Hepatocyte (in vitro differentiated cells): ENCODE measurements around the gene SLC8A1.

Experiments
- EZH2 ChIP-seq: fragments of 200-600 bp; sonication (generic); IDR thresholded peaks from 2 replicates; pipeline ENCODE4 v1.6.1; 2016; ENCODE audit warnings: antibody characterized with exemption, mild to moderate bottlenecking, borderline replicate concordance
- EZH2phosphoT487 ChIP-seq: fragments of 200-600 bp; sonication (generic); IDR thresholded peaks from one replicate; pipeline ENCODE4 v1.6.1; 2018; ENCODE audit warnings: antibody characterized with exemption, mild to moderate bottlenecking, low read depth, moderate library complexity; ENCODE audit not compliant: unreplicated experiment, severe bottlenecking
- TF ChIP-seq, protein P1 (sequence below): fragments of 200-600 bp; sonication (generic); IDR thresholded peaks from 2 replicates; pipeline ENCODE4 v1.5.1; 2016; ENCODE audit warnings: antibody characterized with exemption, mild to moderate bottlenecking; ENCODE audit not compliant: poor library complexity

DNA sequence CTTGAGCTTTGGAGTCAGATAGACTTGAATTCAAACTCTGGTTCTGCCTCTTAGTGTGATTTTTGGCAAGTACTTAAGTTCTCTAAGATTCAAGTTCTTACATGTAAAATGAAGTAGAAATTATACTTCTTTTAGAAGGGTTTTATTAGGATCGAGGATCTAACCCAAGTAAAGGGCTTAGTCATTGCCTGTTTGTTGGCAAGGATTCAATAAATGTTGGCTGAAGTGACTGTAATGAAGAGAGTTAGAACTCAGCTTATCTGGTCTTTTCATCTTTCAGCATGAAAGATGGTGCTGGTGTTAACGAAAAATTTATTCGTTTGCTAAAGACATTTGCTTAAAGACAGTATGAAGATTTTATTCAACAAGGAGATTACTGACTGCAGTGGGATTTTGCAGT is 356.9 kb downstream of the SLC8A1 start:
- TF ChIP-seq EZH2 (no peak), EZH2phosphoT487 (no peak)
- TF ChIP-seq, protein P1, sequence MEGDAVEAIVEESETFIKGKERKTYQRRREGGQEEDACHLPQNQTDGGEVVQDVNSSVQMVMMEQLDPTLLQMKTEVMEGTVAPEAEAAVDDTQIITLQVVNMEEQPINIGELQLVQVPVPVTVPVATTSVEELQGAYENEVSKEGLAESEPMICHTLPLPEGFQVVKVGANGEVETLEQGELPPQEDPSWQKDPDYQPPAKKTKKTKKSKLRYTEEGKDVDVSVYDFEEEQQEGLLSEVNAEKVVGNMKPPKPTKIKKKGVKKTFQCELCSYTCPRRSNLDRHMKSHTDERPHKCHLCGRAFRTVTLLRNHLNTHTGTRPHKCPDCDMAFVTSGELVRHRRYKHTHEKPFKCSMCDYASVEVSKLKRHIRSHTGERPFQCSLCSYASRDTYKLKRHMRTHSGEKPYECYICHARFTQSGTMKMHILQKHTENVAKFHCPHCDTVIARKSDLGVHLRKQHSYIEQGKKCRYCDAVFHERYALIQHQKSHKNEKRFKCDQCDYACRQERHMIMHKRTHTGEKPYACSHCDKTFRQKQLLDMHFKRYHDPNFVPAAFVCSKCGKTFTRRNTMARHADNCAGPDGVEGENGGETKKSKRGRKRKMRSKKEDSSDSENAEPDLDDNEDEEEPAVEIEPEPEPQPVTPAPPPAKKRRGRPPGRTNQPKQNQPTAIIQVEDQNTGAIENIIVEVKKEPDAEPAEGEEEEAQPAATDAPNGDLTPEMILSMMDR = no peak
